NCI-H128 (cell line): Measurements from ENCODE around the gene POLR3C.
A peak's percentile ranks its signal among the peaks of the same experiment; 100 is the strongest.
"Not testable (repeated sequence)": the region's sequence is repeated elsewhere in the genome, so short reads cannot be mapped to it uniquely, and the experiment has no call there.

Source experiments
- DNase-seq: peaks from one replicate; lab custom pipeline; 2025; ENCODE audit not compliant: unreplicated experiment; lab: John Stamatoyannopoulos, UW

The POLR3C gene

DNA sequence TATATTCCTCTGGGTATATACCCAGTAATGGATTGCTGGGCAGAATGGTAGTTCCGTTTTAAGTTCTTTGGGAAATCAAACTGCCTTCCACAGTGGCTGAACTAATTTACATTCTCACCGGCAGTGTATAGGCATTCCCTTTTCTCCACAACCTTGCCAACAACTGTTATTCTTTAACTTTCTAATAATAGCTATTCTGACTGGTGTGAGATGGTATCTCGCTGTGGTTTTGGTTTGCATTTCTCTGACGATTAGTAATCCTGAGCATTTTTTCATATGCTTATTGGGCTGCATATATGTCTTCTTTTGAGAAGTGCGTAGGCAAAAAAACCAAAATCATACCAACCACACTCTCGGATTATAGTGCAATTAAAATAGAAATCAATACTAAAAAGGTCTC is 5.9 kb upstream of the POLR3C start:
- DNase-seq: not testable (repeated sequence)

GRCh38 chr1:145822779-145823331 is 1.1 kb upstream of the POLR3C start:
- DNase-seq: not testable (repeated sequence)

GRCh38 chr1:145824499-145824842 is 471 bp downstream of the POLR3C start:
- no peak for DNase-seq

- no peak for DNase-seq
Measured at GRCh38 chr1:145826030-145826429, 2.0 kb downstream of the POLR3C start.

- no peak for DNase-seq
Measured at GRCh38 chr1:145827966-145828365, 4.0 kb downstream of the POLR3C start.

DNA sequence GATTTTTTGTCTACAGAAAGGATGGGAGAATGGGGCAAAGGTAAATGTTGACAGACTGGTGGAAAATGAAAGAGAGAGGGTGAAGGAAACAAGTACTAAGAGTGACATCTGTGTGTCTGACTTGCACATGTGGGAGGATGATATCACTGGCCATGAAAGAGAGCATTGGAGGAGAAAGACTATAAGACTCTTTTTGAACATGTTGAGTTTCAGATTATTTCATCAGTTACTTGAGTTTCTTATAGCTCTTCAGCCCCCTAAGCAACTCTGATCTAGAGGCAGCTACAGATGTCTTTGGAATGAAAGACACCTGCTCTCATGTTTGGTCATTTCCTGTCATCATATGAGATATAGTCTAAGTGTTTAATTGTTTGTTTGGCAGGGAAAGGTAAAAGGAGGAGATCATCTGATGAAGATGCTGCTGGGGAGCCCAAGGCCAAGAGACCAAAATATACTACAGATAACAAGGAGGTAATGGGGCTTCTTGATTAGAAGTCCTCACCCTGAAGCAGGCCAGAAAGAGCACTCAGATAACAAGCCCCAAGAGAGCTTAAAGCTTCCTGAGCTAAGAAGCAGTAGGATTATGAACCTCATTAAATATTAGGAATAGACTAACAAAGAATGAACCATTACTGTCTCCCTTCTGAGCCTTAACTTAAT is 4.5 kb downstream of the POLR3C start:
- DNase-seq: no peak

GRCh38 chr1:145830810-145831209 is 6.8 kb downstream of the POLR3C start:
- not testable (repeated sequence) for DNase-seq

GRCh38 chr1:145837656-145838055 is 13.7 kb downstream of the POLR3C start:
- DNase-seq: no peak

DNA sequence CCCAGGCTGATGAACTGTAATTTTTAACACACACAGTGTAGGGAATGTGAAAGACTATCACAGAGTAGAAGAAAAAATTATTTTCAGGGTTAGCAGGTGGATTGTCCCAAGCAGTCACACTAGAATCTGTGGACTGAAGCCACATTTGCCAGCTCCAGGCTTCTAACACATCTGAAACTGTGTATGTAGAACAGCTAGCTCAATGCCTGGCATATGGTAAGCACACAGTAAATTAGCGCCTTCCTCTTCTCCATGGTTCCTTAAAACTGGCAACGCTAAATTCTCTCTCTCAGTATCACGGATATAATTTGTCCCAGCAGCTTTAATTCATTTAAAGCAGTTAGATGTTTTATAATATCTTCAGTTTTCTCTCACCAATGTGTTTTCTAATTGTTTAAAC is 19.0 kb downstream of the POLR3C start:
- no peak for DNase-seq

DNA sequence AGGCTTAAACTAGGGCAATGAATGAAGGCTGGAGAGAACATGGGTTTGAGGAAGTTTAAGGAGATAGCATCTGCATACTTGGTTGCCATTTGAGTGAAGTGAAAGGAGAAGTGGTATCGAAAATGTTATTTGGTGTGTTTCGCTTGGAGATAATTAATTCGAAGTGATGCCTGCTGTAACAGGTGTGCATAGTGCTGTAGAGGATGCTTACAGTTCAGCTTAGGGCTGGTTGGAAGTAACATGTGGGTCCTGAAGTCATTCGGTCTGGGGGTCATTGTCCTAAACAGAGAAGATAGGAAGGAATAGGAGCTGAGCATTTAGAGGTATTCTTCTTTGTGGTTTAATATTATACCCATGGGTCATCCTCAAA is 21.1 kb downstream of the POLR3C start:
- no peak for DNase-seq

- peak; percentile 73 for DNase-seq
Measured at GRCh38 chr1:145845514-145846161, 21.6 kb downstream of the POLR3C start, which contains the start of gene NUDT17. Gene NUDT17 (plus strand): TSS chr1:145845630. CDS start chr1:145845641, 11 bp downstream.

DNA sequence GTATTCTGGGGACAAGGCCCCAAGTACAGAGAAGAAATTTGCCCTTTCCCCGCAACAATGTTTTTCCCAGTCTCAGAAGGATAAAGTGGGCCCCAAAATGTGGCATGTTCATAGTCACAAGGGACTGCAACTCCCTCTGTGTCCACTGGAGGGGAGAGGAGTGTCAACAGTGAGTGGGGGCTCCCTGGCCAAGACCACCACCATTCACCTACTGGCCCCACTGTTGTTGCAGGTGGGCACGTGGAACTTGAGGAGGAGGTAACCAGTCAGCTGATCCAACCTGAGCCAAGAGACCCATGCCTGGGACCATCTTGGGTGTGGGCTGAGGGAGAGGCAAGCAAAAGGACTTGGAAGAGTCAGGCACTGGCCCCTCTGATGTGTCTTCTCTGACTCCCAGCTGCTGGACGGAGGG is 22.2 kb downstream of the POLR3C start:
- DNase-seq: no peak

DNA sequence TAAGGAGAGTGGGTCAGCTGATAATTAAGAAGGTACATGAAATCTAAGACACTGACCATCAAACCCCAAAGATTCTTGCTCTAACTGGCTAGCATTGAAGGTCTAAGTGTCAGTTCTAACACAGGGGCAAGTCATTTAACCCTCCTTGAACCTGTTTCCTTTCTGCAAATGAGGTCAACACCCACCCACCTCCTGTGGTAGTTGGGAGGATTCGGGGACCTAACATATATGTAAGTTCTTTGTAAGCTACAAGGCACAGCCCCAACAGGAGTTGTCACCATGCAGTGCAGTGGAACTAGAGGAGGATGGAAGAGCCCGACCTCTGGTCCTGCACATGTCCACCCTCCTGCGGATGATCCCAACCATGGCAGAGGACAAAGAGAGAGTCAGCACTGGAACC is 23.8 kb downstream of the POLR3C start:
- no peak for DNase-seq

DNA sequence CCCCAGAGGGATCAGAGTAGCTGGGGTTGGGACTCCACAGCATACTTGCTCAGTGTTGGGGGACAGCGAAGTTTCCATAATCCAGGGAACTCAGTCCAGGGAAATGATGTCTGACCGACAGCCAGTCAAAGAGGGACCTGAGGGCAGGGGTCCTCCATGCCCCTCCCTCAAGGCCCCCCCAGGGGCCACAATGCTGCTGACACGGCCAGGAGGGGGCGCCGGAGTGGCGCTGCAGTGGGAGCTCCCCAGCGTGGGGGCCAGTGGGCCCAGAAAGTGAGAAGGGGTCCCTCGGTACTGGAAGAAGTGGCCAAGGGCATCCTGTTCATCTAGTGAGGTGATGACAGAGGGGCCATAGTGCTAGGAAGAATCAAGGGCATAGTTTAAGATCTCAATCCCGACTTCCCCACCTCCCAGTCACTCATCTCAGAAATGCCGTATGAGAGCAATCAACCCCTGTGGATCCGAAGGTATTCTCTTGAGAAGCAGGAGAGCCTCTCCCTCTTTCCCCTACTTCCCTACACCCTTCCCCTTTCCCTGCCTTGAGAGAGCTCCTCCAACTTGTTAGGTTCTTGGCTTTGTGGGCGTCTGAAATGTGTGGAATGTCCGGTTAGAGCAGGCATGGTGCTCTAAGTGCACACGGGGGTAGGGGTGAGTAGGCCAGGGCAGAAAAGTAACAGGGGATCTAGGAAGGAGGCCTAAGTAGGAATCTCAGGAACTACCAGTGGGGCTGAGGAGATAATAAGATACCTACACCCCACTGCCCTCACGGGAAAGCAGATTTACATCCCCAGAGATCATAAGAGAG is 25.6 kb downstream of the POLR3C start:
- DNase-seq: no peak

DNA sequence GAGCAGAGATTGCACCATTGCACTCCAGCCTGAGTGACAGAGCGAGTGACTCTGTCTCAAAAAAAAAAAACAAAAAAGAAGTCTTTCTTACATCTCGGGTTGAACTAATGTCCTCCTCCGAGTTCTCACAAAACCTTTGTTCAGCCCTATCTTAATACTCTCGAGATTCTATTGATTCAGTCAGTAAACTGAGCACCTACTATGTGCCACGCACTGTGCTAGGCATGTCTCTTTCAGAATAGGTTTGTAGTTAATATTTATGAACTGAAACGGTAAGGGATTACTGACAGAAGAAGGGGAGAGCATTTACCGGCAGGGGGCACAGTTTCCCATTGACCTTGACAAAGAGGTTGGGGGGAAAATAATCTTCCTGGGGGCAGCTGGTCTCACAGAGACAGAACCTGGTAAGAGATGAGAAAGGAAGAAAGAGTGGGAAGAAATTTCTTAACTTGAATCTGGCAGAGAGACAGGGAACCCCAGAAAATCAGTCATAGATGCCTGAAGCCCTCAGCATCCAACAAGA is 31.5 kb downstream of the POLR3C start:
- no peak for DNase-seq

DNA sequence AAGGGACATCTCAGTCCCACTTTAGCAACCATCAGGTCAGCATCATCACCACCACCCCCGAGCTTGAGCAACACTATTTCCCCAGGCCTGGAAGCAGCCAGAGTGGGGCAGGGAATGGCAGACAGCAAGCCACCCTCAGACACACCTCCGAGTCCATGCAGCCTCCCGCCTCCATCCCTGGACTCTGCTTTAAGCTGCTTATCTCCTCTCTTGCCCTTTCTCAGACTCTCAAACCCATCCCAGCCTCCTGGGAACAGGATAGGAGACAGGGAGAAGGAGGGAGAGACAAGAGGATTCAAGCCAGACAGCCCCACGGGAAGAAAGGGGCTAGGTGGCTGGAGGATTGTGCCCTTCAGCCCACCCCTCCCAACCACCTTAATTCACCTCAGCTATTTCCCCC is 33.2 kb downstream of the POLR3C start:
- no peak for DNase-seq

GRCh38 chr1:145858238-145858900 is 34.4 kb downstream of the POLR3C start:
- DNase-seq: no peak

- DNase-seq: peak; percentile 79
Measured at GRCh38 chr1:145858901-145859490, 35.0 kb downstream of the POLR3C start, which contains the start of gene PIAS3. Gene PIAS3 (minus strand): TSS chr1:145859081. CDS start chr1:145858990, 91 bp downstream.

GRCh38 chr1:145859491-145860023 is 35.6 kb downstream of the POLR3C start:
- peak; percentile 70 for DNase-seq
